WTC11 (cell line): ENCODE results near the gene ZNF888.

Source experiments
- ELF4 ChIP-seq: sonication (generic); formaldehyde crosslinking; IDR thresholded peaks from 2 replicates; pipeline ENCODE4 v1.8.1; 2022; ENCODE audit warnings: low read depth, mild to moderate bottlenecking, moderate library complexity, missing genetic modification reagents
- NR2C2 ChIP-seq: sonication (generic); formaldehyde crosslinking; IDR thresholded peaks from 2 replicates; pipeline ENCODE4 v1.8.0; 2022; ENCODE audit warnings: mild to moderate bottlenecking, missing genetic modification reagents
- OVOL2 ChIP-seq: fragments of 250-450 bp; sonication (Bioruptor Pico); IDR thresholded peaks from 2 replicates; pipeline ENCODE4 v1.9.0; 2021; ENCODE audit warnings: mild to moderate bottlenecking, borderline replicate concordance
- SP1 ChIP-seq: sonication (generic); formaldehyde crosslinking; conservative IDR thresholded peaks from 2 replicates; pipeline ENCODE4 v1.8.1; 2022; ENCODE audit warnings: missing genetic modification reagents
- TEAD4 ChIP-seq: sonication (generic); formaldehyde crosslinking; IDR thresholded peaks from 2 replicates; pipeline ENCODE4 v1.8.0; 2022; ENCODE audit warnings: mild to moderate bottlenecking, missing genetic modification reagents
- ZNF232 ChIP-seq: sonication (generic); formaldehyde crosslinking; IDR thresholded peaks from 2 replicates; pipeline ENCODE4 v1.8.0; 2022; ENCODE audit warnings: mild to moderate bottlenecking, missing genetic modification reagents
- ZNF423 ChIP-seq: fragments of 250-450 bp; sonication (Bioruptor Pico); IDR thresholded peaks from 2 replicates; pipeline ENCODE4 v2.1.2; 2022; ENCODE audit warnings: mild to moderate bottlenecking, moderate library complexity
- ZNF671 ChIP-seq: fragments of 250-450 bp; sonication (Bioruptor Pico); IDR thresholded peaks from 2 replicates; pipeline ENCODE4 v1.8.0; 2021; ENCODE audit warnings: mild to moderate bottlenecking
- TF ChIP-seq, protein P1 (sequence below): fragments of 200-600 bp; IDR thresholded peaks from 2 replicates; pipeline ENCODE4 v1.8.0; 2022; ENCODE audit warnings: antibody characterized with exemption
- TF ChIP-seq, protein P2 (sequence below): sonication (generic); formaldehyde crosslinking; IDR thresholded peaks from 2 replicates; pipeline ENCODE4 v1.8.0; 2022; ENCODE audit warnings: mild to moderate bottlenecking, missing genetic modification reagents
- TF ChIP-seq, protein P3 (sequence below): sonication (generic); formaldehyde crosslinking; conservative IDR thresholded peaks from 2 replicates; pipeline ENCODE4 v1.8.1; 2023; ENCODE audit warnings: mild to moderate bottlenecking, low read depth, missing genetic modification reagents, moderate library complexity
- TF ChIP-seq, protein P4 (sequence below): sonication (generic); formaldehyde crosslinking; conservative IDR thresholded peaks from 2 replicates; pipeline ENCODE4 v1.8.1; 2022; ENCODE audit warnings: mild to moderate bottlenecking, missing genetic modification reagents
- TF ChIP-seq, protein P5 (sequence below): sonication (generic); formaldehyde crosslinking; IDR thresholded peaks from 2 replicates; pipeline ENCODE4 v1.8.1; 2023; ENCODE audit warnings: mild to moderate bottlenecking, missing genetic modification reagents, moderate library complexity

DNA sequence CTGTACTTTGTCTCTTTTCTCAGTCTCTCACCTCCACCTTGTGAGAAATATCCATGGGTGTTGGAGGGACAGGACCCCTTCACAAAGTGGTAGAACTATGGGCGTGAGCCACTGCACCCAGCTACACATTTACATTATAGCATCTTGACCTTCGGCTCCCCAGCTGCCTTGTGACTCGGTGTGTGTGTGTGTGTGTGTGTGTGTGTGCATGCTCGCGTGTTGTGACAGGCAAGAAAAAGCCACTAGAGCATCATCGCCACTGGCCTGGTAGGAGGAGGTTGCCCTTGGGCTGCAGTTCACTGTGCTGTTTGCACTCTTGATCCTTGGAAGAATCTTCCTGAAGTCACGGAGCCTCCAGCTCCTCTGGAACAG is 13.7 kb upstream of the ZNF888 start:
- TF ChIP-seq, protein P1, sequence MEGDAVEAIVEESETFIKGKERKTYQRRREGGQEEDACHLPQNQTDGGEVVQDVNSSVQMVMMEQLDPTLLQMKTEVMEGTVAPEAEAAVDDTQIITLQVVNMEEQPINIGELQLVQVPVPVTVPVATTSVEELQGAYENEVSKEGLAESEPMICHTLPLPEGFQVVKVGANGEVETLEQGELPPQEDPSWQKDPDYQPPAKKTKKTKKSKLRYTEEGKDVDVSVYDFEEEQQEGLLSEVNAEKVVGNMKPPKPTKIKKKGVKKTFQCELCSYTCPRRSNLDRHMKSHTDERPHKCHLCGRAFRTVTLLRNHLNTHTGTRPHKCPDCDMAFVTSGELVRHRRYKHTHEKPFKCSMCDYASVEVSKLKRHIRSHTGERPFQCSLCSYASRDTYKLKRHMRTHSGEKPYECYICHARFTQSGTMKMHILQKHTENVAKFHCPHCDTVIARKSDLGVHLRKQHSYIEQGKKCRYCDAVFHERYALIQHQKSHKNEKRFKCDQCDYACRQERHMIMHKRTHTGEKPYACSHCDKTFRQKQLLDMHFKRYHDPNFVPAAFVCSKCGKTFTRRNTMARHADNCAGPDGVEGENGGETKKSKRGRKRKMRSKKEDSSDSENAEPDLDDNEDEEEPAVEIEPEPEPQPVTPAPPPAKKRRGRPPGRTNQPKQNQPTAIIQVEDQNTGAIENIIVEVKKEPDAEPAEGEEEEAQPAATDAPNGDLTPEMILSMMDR = no peak
- TF ChIP-seq NR2C2 (CRISPR knock-in tag) (no peak), TEAD4 (CRISPR knock-in tag) (no peak), ZNF232 (CRISPR knock-in tag) (no peak), SP1 (CRISPR knock-in tag) (no peak), ELF4 (CRISPR knock-in tag) (no peak), ZNF671 (CRISPR knock-in tag) (no peak), OVOL2 (CRISPR knock-in tag) (no peak), ZNF423 (CRISPR knock-in tag) (no peak)
- TF ChIP-seq, protein P2, sequence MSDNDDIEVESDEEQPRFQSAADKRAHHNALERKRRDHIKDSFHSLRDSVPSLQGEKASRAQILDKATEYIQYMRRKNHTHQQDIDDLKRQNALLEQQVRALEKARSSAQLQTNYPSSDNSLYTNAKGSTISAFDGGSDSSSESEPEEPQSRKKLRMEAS (CRISPR knock-in tag) = no peak
- TF ChIP-seq, protein P3, sequence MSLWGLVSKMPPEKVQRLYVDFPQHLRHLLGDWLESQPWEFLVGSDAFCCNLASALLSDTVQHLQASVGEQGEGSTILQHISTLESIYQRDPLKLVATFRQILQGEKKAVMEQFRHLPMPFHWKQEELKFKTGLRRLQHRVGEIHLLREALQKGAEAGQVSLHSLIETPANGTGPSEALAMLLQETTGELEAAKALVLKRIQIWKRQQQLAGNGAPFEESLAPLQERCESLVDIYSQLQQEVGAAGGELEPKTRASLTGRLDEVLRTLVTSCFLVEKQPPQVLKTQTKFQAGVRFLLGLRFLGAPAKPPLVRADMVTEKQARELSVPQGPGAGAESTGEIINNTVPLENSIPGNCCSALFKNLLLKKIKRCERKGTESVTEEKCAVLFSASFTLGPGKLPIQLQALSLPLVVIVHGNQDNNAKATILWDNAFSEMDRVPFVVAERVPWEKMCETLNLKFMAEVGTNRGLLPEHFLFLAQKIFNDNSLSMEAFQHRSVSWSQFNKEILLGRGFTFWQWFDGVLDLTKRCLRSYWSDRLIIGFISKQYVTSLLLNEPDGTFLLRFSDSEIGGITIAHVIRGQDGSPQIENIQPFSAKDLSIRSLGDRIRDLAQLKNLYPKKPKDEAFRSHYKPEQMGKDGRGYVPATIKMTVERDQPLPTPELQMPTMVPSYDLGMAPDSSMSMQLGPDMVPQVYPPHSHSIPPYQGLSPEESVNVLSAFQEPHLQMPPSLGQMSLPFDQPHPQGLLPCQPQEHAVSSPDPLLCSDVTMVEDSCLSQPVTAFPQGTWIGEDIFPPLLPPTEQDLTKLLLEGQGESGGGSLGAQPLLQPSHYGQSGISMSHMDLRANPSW (CRISPR knock-in tag) = no peak
- TF ChIP-seq, protein P4, sequence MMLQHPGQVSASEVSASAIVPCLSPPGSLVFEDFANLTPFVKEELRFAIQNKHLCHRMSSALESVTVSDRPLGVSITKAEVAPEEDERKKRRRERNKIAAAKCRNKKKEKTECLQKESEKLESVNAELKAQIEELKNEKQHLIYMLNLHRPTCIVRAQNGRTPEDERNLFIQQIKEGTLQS = no peak
- TF ChIP-seq, protein P5, sequence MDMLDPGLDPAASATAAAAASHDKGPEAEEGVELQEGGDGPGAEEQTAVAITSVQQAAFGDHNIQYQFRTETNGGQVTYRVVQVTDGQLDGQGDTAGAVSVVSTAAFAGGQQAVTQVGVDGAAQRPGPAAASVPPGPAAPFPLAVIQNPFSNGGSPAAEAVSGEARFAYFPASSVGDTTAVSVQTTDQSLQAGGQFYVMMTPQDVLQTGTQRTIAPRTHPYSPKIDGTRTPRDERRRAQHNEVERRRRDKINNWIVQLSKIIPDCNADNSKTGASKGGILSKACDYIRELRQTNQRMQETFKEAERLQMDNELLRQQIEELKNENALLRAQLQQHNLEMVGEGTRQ (CRISPR knock-in tag) = no peak
